Activated B cell treated with CpG ODN at 0.5 μM for 24 hours (primary cell): ENCODE data around the gene SMCO1. TPM values are rescaled to one million over a fixed set of nuclear protein-coding genes. Genes with fewer than 3 reads are reported as not detected.

Source experiments
- ATAC-seq: fragments of 200-7000 bp; cut with Tn5 transposase; one replicate; pipeline ENCODE4 v1.10.0; 2021; ENCODE audit warnings: low read depth, mild to moderate bottlenecking, moderate library complexity
- CTCF ChIA-PET: fragments of 350-600 bp; sonication (Branson Sonifier 250); formaldehyde crosslinking; loops from one replicate; lab custom pipeline; 2021; ENCODE audit warnings: antibody characterized with exemption; lab: Charles Lee
- POLR2A ChIA-PET: fragments of 350-600 bp; sonication (Branson Sonifier 250); formaldehyde crosslinking; loops from one replicate; lab custom pipeline; 2021; ENCODE audit warnings: antibody characterized with exemption; lab: Charles Lee
- DNase-seq: peaks from one replicate; pipeline ENCODE4 v3.0.0; 2022
- H3K27ac Mint-ChIP-seq: one replicate; pipeline ENCODE4 v1.8.0; 2020; ENCODE audit warnings: mixed read lengths
- H3K27me3 Mint-ChIP-seq: one replicate; pipeline ENCODE4 v1.8.0; 2021; ENCODE audit warnings: mixed read lengths
- H3K36me3 Mint-ChIP-seq: one replicate; pipeline ENCODE4 v1.8.0; 2021; ENCODE audit warnings: low read depth, mixed read lengths
- H3K4me1 Mint-ChIP-seq: one replicate; pipeline ENCODE4 v1.8.0; 2021; ENCODE audit warnings: mixed read lengths
- H3K4me3 Mint-ChIP-seq: one replicate; pipeline ENCODE4 v1.8.0; 2020; ENCODE audit warnings: mild to moderate bottlenecking, mixed read lengths
- H3K9me3 Mint-ChIP-seq: one replicate; pipeline ENCODE4 v1.8.0; 2020; ENCODE audit warnings: mixed read lengths
- CTCF ChIP-seq: fragments of 200-600 bp; IDR thresholded peaks from one replicate; pipeline ENCODE4 v1.8.0; 2022; ENCODE audit warnings: antibody characterized with exemption, mild to moderate bottlenecking
- intact Hi-C: fragments of 100-400 bp; cut with micrococcal nuclease; formaldehyde crosslinking; loops from one replicate; pipeline ENCODE4 v1.15.1; 2024
- total RNA-seq: library from RNA; stranded (reverse); gene quantifications from 2 replicates; pipeline ENCODE4 v1.2.3, GENCODE V29; 2022

SMCO1 gene
- not detected in 2 replicates for total RNA-seq

GRCh38 chr3:196514913-196515621 lies at the start of gene SMCO1:
SMCO1 (minus strand) TSS chr3:196515346; CDS start chr3:196515209, 137 bp downstream.
- no peak for TF ChIP-seq CTCF
- Mint-ChIP-seq H3K4me1 (no peaks in the 10 kb centered on the region), H3K4me3 (no peak within 1 kb of the TSS)

GRCh38 chr3:196563721-196564225 lies 48.6 kb upstream of the SMCO1 start:
- Mint-ChIP-seq H3K36me3 (peaks cover 51% of the 10 kb centered on the region), H3K4me3 (no peak overlapping the region), H3K9me3 (no peaks in the 10 kb centered on the region), H3K27me3 (no peaks in the 10 kb centered on the region), H3K4me1 (peaks cover 19% of the 10 kb centered on the region), H3K27ac (no peak overlapping the region)
- ATAC-seq (no peak), DNase-seq (no peak)
- CTCF ChIA-PET: no interaction called here
- POLR2A ChIA-PET: no interaction called here
- intact Hi-C loops: no loop called here
- no peak for TF ChIP-seq CTCF

More at GRCh38 chr3:196514913-196515621, at the start of gene SMCO1:
- peaks cover 28% of the 10 kb centered on the region for H3K9me3 Mint-ChIP-seq
- no peak within 1 kb of the TSS for H3K27ac Mint-ChIP-seq
- ATAC-seq (no peak), DNase-seq (no peak)
- ChIA-PET CTCF (no interaction called here), POLR2A (no interaction called here)
- peaks cover 5% of the 10 kb centered on the region for H3K36me3 Mint-ChIP-seq
- H3K27me3 Mint-ChIP-seq: no peaks in the 10 kb centered on the region
- intact Hi-C loops: no loop called here

- Mint-ChIP-seq H3K36me3 (peaks cover 36% of the 10 kb centered on the region), H3K4me3 (no peak overlapping the region), H3K9me3 (no peaks in the 10 kb centered on the region), H3K27me3 (no peaks in the 10 kb centered on the region), H3K4me1 (peaks cover 11% of the 10 kb centered on the region), H3K27ac (no peak overlapping the region)
- CTCF ChIA-PET: no interaction called here
- ATAC-seq: no peak
- DNase-seq: no peak
- POLR2A ChIA-PET: no interaction called here
- no peak for TF ChIP-seq CTCF
- intact Hi-C loops: no loop called here
Measured at GRCh38 chr3:196559826-196560225, 44.7 kb upstream of the SMCO1 start.

GRCh38 chr3:196558476-196558875 lies 43.3 kb upstream of the SMCO1 start:
- H3K4me1 Mint-ChIP-seq: peaks cover 22% of the 10 kb centered on the region
- ATAC-seq: no peak
- intact Hi-C loops: no loop called here
- POLR2A ChIA-PET: no interaction called here
- H3K27ac Mint-ChIP-seq: no peak overlapping the region
- peaks cover 27% of the 10 kb centered on the region for H3K36me3 Mint-ChIP-seq
- DNase-seq: no peak
- no peaks in the 10 kb centered on the region for H3K9me3 Mint-ChIP-seq
- H3K4me3 Mint-ChIP-seq: no peak overlapping the region
- H3K27me3 Mint-ChIP-seq: no peaks in the 10 kb centered on the region
- TF ChIP-seq CTCF: no peak
- CTCF ChIA-PET: no interaction called here

GRCh38 chr3:196557236-196557635 lies 42.1 kb upstream of the SMCO1 start:
- intact Hi-C loops: no loop called here
- ATAC-seq (no peak), DNase-seq (no peak)
- CTCF ChIA-PET: no interaction called here
- H3K27ac Mint-ChIP-seq: no peak overlapping the region
- no peaks in the 10 kb centered on the region for H3K9me3 Mint-ChIP-seq
- POLR2A ChIA-PET: interaction anchor here (0.6 kb wide), 1 partner anchor 145 kb away, joined by 6 read pairs; no protein-coding TSS in a partner anchor
- H3K4me3 Mint-ChIP-seq: no peak overlapping the region
- H3K27me3 Mint-ChIP-seq: no peaks in the 10 kb centered on the region
- no peak for TF ChIP-seq CTCF
- peaks cover 25% of the 10 kb centered on the region for H3K36me3 Mint-ChIP-seq
- peaks cover 27% of the 10 kb centered on the region for H3K4me1 Mint-ChIP-seq
